Nephron (organoid): ENCODE data around the gene NMNAT3.

Source experiments
- H3K27ac Mint-ChIP-seq, 3 experiments: 2 replicates each; pipeline ENCODE4 v1.8.0; 2020; ENCODE audit warnings: mixed read lengths in 3 of 3, mild to moderate bottlenecking in 2 of 3, moderate library complexity in 1 of 3
- H3K27me3 Mint-ChIP-seq: 2 replicates; pipeline ENCODE4 v1.8.0; 2021; ENCODE audit warnings: low read depth, mild to moderate bottlenecking, moderate library complexity, mixed read lengths
- H3K36me3 Mint-ChIP-seq: 2 replicates; pipeline ENCODE4 v1.8.0; 2020; ENCODE audit warnings: low read depth, mixed read lengths
- H3K4me1 Mint-ChIP-seq: 2 replicates; pipeline ENCODE4 v1.8.0; 2020; ENCODE audit warnings: mixed read lengths
- H3K4me3 Mint-ChIP-seq, 3 experiments: 2 replicates each; pipeline ENCODE4 v1.8.0; 2020; ENCODE audit warnings: mild to moderate bottlenecking in 3 of 3, mixed read lengths in 3 of 3, moderate library complexity in 2 of 3
- H3K9me3 Mint-ChIP-seq: 2 replicates; pipeline ENCODE4 v1.8.0; 2020; ENCODE audit warnings: mixed read lengths
- CTCF ChIP-seq, 3 experiments: fragments of 200-600 bp; sonication (generic); IDR thresholded peaks; one replicate each; pipeline ENCODE4 v1.5.0; 2021; ENCODE audit warnings: antibody characterized with exemption in 3 of 3; ENCODE audit not compliant: unreplicated experiment in 3 of 3

Gene NMNAT3

GRCh38 chr3:139519998-139520737 is 157.6 kb downstream of the NMNAT3 start:
- H3K36me3 Mint-ChIP-seq = peaks cover 71% of the 10 kb centered on the region
- H3K4me3 Mint-ChIP-seq = no peak overlapping the region
- H3K9me3 Mint-ChIP-seq = no peaks in the 10 kb centered on the region
- H3K4me1 Mint-ChIP-seq = peaks cover 25% of the 10 kb centered on the region
- H3K27me3 Mint-ChIP-seq = no peaks in the 10 kb centered on the region
- peak overlapping the region in 1 of 3 experiments; percentile 27 for H3K27ac Mint-ChIP-seq
- TF ChIP-seq CTCF (IDR thresholded peaks at IDR 0.05; ENCODE audit: unreplicated experiment in 3 of 3) = peak in 2 of 3 experiments; percentile 25 to 35

GRCh38 chr3:139518926-139519842 is 158.6 kb downstream of the NMNAT3 start:
- Mint-ChIP-seq H3K4me3 (no peak overlapping the region), H3K27ac (peak overlapping the region in 1 of 3 experiments; percentile 69), H3K4me1 (peaks cover 22% of the 10 kb centered on the region), H3K9me3 (no peaks in the 10 kb centered on the region), H3K27me3 (no peaks in the 10 kb centered on the region), H3K36me3 (peaks cover 69% of the 10 kb centered on the region)
- no peak for TF ChIP-seq CTCF (IDR thresholded peaks at IDR 0.05; ENCODE audit: unreplicated experiment in 3 of 3)

GRCh38 chr3:139518306-139518705 is 159.5 kb downstream of the NMNAT3 start:
- Mint-ChIP-seq H3K9me3 (no peaks in the 10 kb centered on the region), H3K4me1 (peaks cover 17% of the 10 kb centered on the region), H3K27me3 (no peaks in the 10 kb centered on the region), H3K36me3 (peaks cover 65% of the 10 kb centered on the region), H3K4me3 (no peak overlapping the region), H3K27ac (peak overlapping the region in 1 of 3 experiments; percentile 23)
- no peak for TF ChIP-seq CTCF (IDR thresholded peaks at IDR 0.05; ENCODE audit: unreplicated experiment in 3 of 3)

- Mint-ChIP-seq H3K27ac (peak overlapping the region; percentile 23 to 69 (median 57)), H3K4me3 (no peak overlapping the region), H3K27me3 (no peaks in the 10 kb centered on the region), H3K9me3 (no peaks in the 10 kb centered on the region), H3K4me1 (peaks cover 17% of the 10 kb centered on the region), H3K36me3 (peaks cover 59% of the 10 kb centered on the region)
- TF ChIP-seq CTCF (IDR thresholded peaks at IDR 0.05; ENCODE audit: unreplicated experiment in 3 of 3) = no peak
Measured at GRCh38 chr3:139517321-139518065, 160.3 kb downstream of the NMNAT3 start.

- Mint-ChIP-seq H3K4me1 (peaks cover 13% of the 10 kb centered on the region), H3K27me3 (no peaks in the 10 kb centered on the region), H3K4me3 (no peak overlapping the region), H3K36me3 (peaks cover 40% of the 10 kb centered on the region), H3K27ac (no peak overlapping the region), H3K9me3 (no peaks in the 10 kb centered on the region)
- TF ChIP-seq CTCF (IDR thresholded peaks at IDR 0.05; ENCODE audit: unreplicated experiment in 3 of 3) = no peak
Measured at GRCh38 chr3:139514741-139515140, 163.0 kb downstream of the NMNAT3 start.
